Measurements from ENCODE around the gene CHKB.

DNA sequence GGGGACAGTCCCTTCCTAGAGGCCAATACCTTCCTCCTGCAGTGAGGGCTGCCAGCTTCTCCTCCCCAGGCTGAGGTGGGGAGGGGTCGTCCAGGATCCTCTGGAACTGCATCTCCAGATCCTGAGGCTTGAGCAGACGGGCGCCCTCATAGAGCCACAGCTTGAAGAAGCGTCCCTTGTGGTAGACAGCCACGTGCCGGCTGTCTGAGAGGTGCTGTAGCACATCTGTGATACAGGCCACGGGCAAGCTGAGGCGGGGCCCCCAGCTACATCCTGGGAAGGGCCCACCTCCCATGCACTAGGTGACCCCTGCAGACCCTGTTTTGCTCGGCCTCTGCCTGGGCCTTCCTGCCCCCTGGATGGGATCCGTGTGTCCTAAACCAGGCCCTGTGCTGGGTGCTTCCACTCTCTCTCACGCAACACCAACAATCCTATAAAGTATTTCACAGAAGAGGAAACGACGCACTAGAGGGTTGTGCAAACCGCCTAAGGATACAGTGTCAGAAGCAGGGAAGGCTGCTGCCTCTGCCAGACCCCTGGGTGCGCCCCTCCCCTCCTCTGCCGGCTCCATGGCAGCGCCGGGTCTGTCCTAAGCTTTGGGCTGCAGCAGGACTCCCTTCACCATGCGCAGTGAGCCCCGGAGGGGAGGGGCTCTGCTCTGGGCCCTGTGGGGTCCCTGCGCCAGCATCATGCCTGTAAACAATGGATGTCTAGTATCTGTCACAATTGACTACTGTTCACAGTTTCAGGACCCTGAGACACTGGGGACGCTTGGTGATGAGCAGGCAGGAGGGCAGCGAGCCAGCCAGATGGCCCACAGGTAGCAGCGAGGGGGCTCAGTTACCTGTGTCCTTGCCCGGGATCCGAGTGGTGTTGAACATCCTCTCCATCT, 8.9 kb downstream of the CHKB start:
- no peak for TF ChIP-seq POLR2A (IDR thresholded peaks at IDR 0.05; ENCODE audit: low read length)
- TF ChIP-seq GATA1 (IDR thresholded peaks at IDR 0.05; ENCODE audit: low read depth, low read length): no peak
